Mesenchymal stem cell (in vitro differentiated cells and primary cell): ENCODE measurements around the gene HID1.

ENCODE experiments used
- DNase-seq: peaks from one replicate; pipeline ENCODE4 v3.0.0-alpha.2; 2013
- H2AFZ ChIP-seq: one replicate; pipeline ENCODE4 v1.6.1; 2013; ENCODE audit warnings: low read depth, mild to moderate bottlenecking, control low read depth, inconsistent platforms, low read length, moderate library complexity
- H2AK5ac ChIP-seq: 2 replicates; pipeline ENCODE4 v1.6.1; 2013; ENCODE audit warnings: low read length, moderate library complexity, mild to moderate bottlenecking, inconsistent platforms; ENCODE audit not compliant: severe bottlenecking
- H2BK120ac ChIP-seq: one replicate; pipeline ENCODE4 v1.6.1; 2013; ENCODE audit warnings: low read depth, mild to moderate bottlenecking, inconsistent platforms, low read length, moderate library complexity
- H2BK12ac ChIP-seq, 2 experiments: one replicate each; pipeline ENCODE4 v1.6.1; 2013; ENCODE audit warnings: inconsistent platforms in 2 of 2, low read length in 2 of 2, mild to moderate bottlenecking in 2 of 2, moderate library complexity in 2 of 2, control low read depth in 1 of 2
- H2BK15ac ChIP-seq: one replicate; pipeline ENCODE4 v1.6.1; 2013; ENCODE audit warnings: mild to moderate bottlenecking, low read depth, inconsistent platforms; ENCODE audit not compliant: poor library complexity, severe bottlenecking
- H2BK5ac ChIP-seq: 2 replicates; pipeline ENCODE4 v1.6.1; 2013; ENCODE audit warnings: low read depth, mild to moderate bottlenecking, low read length, control low read depth, inconsistent platforms; ENCODE audit not compliant: poor library complexity, severe bottlenecking
- H3K14ac ChIP-seq, 2 experiments: one replicate each; pipeline ENCODE4 v1.6.1; 2013; ENCODE audit warnings: inconsistent platforms in 2 of 2, low read length in 2 of 2, control low read depth in 1 of 2, mild to moderate bottlenecking in 1 of 2, moderate library complexity in 1 of 2
- H3K18ac ChIP-seq, 2 experiments: one replicate each; pipeline ENCODE4 v1.6.1; 2013; ENCODE audit warnings: inconsistent platforms in 2 of 2, low read length in 2 of 2, control low read depth in 1 of 2, low read depth in 1 of 2, mild to moderate bottlenecking in 1 of 2
- H3K23ac ChIP-seq, 2 experiments: one replicate each; pipeline ENCODE4 v1.6.1; 2013; ENCODE audit warnings: inconsistent platforms in 2 of 2, low read length in 2 of 2, mild to moderate bottlenecking in 2 of 2, moderate library complexity in 2 of 2, control low read depth in 1 of 2
- H3K27ac ChIP-seq: 2 replicates; pipeline ENCODE4 v1.5.1; 2013; ENCODE audit warnings: mild to moderate bottlenecking, moderate library complexity, low read length, control low read depth, inconsistent platforms; ENCODE audit not compliant: poor library complexity, severe bottlenecking
- H3K27me3 ChIP-seq, 2 experiments: 2 replicates each; pipeline versions ENCODE4 v1.6.1 to v1.7.0; 2013; ENCODE audit warnings: low read length in 2 of 2, mild to moderate bottlenecking in 2 of 2, moderate library complexity in 2 of 2, control low read depth in 1 of 2, inconsistent platforms in 1 of 2; ENCODE audit not compliant: control insufficient read depth in 1 of 2, insufficient read depth in 1 of 2
- H3K36me3 ChIP-seq, 2 experiments: 2 replicates each; pipeline versions ENCODE4 v1.6.1 to v1.7.0; 2013; ENCODE audit warnings: low read length in 2 of 2, control low read depth in 1 of 2, inconsistent platforms in 1 of 2, low read depth in 1 of 2, mild to moderate bottlenecking in 1 of 2; ENCODE audit not compliant: insufficient read depth in 2 of 2, control insufficient read depth in 1 of 2
- H3K4ac ChIP-seq, 2 experiments: one replicate each; pipeline ENCODE4 v1.6.1; 2013; ENCODE audit warnings: inconsistent platforms in 2 of 2, low read length in 2 of 2, mild to moderate bottlenecking in 2 of 2, moderate library complexity in 2 of 2, control low read depth in 1 of 2, low read depth in 1 of 2
- H3K4me1 ChIP-seq: 2 replicates; pipeline ENCODE4 v1.6.1; 2013; ENCODE audit warnings: low read depth, low read length, control low read depth; ENCODE audit not compliant: control insufficient read depth, insufficient read depth
- H3K4me2 ChIP-seq: 2 replicates; pipeline ENCODE4 v1.6.1; 2013; ENCODE audit warnings: low read length, mild to moderate bottlenecking, inconsistent platforms; ENCODE audit not compliant: poor library complexity, severe bottlenecking
- H3K4me3 ChIP-seq, 2 experiments: 2 replicates each; pipeline versions ENCODE4 v1.5.1 to v1.7.0; 2013; ENCODE audit warnings: low read length in 2 of 2, mild to moderate bottlenecking in 2 of 2, control low read depth in 1 of 2, low read depth in 1 of 2; ENCODE audit not compliant: insufficient read depth in 1 of 2
- H3K79me1 ChIP-seq: replicated peaks from 2 replicates; pipeline ENCODE4 v1.6.1; 2013; ENCODE audit warnings: mild to moderate bottlenecking, control low read depth, low read length, inconsistent platforms; ENCODE audit not compliant: poor library complexity, severe bottlenecking
- H3K9ac ChIP-seq: 2 replicates; pipeline ENCODE4 v1.7.0; 2013; ENCODE audit warnings: mild to moderate bottlenecking, low read length, moderate library complexity
- H3K9me3 ChIP-seq: 2 replicates; pipeline ENCODE4 v1.7.0; 2013; ENCODE audit warnings: mild to moderate bottlenecking, low read length; ENCODE audit not compliant: control insufficient read depth
- H4K8ac ChIP-seq: one replicate; pipeline ENCODE4 v1.6.1; 2013; ENCODE audit warnings: inconsistent platforms, mild to moderate bottlenecking, low read length, moderate library complexity
- H4K91ac ChIP-seq: one replicate; pipeline ENCODE4 v1.6.1; 2013; ENCODE audit warnings: mild to moderate bottlenecking, low read length, inconsistent platforms
- whole genome bisulfite sequencing: methylation state at CpG from one replicate; pipeline ENCODE4 v1.1.7; 2013; ENCODE audit warnings: mixed read lengths; 5-methylcytosine and 5-hydroxymethylcytosine counted together

The HID1 gene

GRCh38 chr17:74972973-74973328, 392 bp upstream of the HID1 start:
- WGBS, result 28% methylated on average over 13 of the region's 17 CpGs
- no peak overlapping the region for H2BK15ac ChIP-seq
- H3K18ac ChIP-seq, result no peak overlapping the region
- H3K9ac ChIP-seq, result no peak overlapping the region
- peak overlapping the region in 1 of 2 experiments; percentile 61 for H3K4me3 ChIP-seq
- H2AK5ac ChIP-seq, result no peak overlapping the region
- H2BK12ac ChIP-seq, result no peak overlapping the region
- peaks cover 13% of the 10 kb centered on the region for H3K4me1 ChIP-seq
- H2BK5ac ChIP-seq, result no peak overlapping the region
- no peak overlapping the region for H3K4ac ChIP-seq
- no peaks in the 10 kb centered on the region for H3K9me3 ChIP-seq
- no peak overlapping the region for H2AFZ ChIP-seq
- peaks cover 34 to 58% of the 10 kb centered on the region in 2 experiments for H3K27me3 ChIP-seq
- H3K14ac ChIP-seq, result no peak overlapping the region
- H3K23ac ChIP-seq, result no peak overlapping the region
- H2BK120ac ChIP-seq, result no peak overlapping the region
- no peak overlapping the region for H3K27ac ChIP-seq
- DNase-seq, result no peak
- no peaks in the 10 kb centered on the region for H3K36me3 ChIP-seq
- no peak overlapping the region for H4K8ac ChIP-seq
- peak overlapping the region; percentile 86 for H3K4me2 ChIP-seq
- H4K91ac ChIP-seq, result no peak overlapping the region
- H3K79me1 ChIP-seq, result no peaks in the 10 kb centered on the region

GRCh38 chr17:74971842-74972106, 785 bp downstream of the HID1 start:
- Histone ChIP-seq H3K9me3 (no peaks in the 10 kb centered on the region), H2AFZ (no peak overlapping the region), H3K4me3 (no peak overlapping the region), H3K23ac (peak overlapping the region in 1 of 2 experiments; percentile 57), H3K27ac (no peak overlapping the region), H2AK5ac (no peak overlapping the region), H3K79me1 (no peaks in the 10 kb centered on the region), H3K4me2 (peak overlapping the region; percentile 86), H3K14ac (no peak overlapping the region), H3K9ac (no peak overlapping the region), H3K27me3 (peaks cover 33 to 56% of the 10 kb centered on the region in 2 experiments), H4K91ac (no peak overlapping the region), H2BK120ac (no peak overlapping the region), H4K8ac (no peak overlapping the region), H2BK5ac (no peak overlapping the region), H3K4ac (no peak overlapping the region), H3K36me3 (no peaks in the 10 kb centered on the region), H3K4me1 (peaks cover 13% of the 10 kb centered on the region), H2BK12ac (no peak overlapping the region), H2BK15ac (no peak overlapping the region), H3K18ac (no peak overlapping the region)
- no peak for DNase-seq
- 17% methylated on average over 9 of the region's 9 CpGs for WGBS

DNA sequence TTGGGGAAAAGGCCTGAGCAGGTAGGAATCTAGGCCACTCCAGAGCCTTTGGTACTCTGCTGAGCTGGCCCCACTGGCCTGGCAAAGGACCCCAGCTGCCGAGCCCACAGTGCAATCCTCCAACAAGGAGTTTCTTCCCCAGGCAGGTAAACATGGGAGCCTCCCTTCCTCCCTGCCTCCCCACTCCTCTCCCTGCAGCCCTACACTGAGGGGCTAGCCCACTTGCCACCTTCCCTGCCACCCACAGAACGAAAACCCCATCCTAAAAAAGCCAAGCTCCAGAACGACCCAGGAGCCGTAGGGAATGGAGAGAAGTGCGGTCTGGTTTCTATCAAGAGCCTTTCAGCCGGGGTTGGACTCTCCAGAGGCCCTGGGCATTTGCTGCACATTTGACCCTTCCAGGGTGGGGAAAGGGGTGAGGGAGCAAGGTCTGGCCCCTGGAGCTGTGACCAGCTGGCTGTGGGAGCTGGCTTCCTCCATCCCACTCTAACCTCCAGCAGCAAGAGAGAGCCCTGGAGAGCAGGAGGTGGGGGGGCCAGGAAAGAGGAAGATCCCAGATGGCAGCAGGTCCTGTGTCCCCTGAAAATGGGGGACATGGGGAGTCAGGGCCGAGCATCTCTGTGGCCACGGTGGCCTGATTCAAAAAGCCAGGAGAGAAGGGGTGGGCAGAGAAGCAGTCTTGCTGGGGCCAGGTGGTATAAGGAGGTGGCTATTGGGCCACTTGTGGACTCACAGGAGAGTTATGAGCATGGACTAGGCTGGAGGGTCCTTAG, 1.3 kb downstream of the HID1 start:
- no peak overlapping the region for H2BK12ac ChIP-seq
- H3K79me1 ChIP-seq, result no peaks in the 10 kb centered on the region
- no peak overlapping the region for H2BK120ac ChIP-seq
- no peak overlapping the region for H3K18ac ChIP-seq
- H4K8ac ChIP-seq, result no peak overlapping the region
- H2AFZ ChIP-seq, result no peak overlapping the region
- H3K4me2 ChIP-seq, result no peak overlapping the region
- H3K27me3 ChIP-seq, result peaks cover 33 to 56% of the 10 kb centered on the region in 2 experiments
- peak overlapping the region in 1 of 2 experiments; percentile 57 for H3K23ac ChIP-seq
- H3K36me3 ChIP-seq, result no peaks in the 10 kb centered on the region
- H2BK15ac ChIP-seq, result peak overlapping the region; percentile 49
- no peak overlapping the region for H3K4ac ChIP-seq
- H3K9ac ChIP-seq, result no peak overlapping the region
- no peak overlapping the region for H4K91ac ChIP-seq
- no peak overlapping the region for H3K27ac ChIP-seq
- no peaks in the 10 kb centered on the region for H3K9me3 ChIP-seq
- no peak overlapping the region for H2AK5ac ChIP-seq
- no peak overlapping the region for H3K14ac ChIP-seq
- H3K4me3 ChIP-seq, result no peak overlapping the region
- no peak for DNase-seq
- 65% methylated on average over 8 of the region's 8 CpGs for WGBS
- no peak overlapping the region for H2BK5ac ChIP-seq
- peaks cover 13% of the 10 kb centered on the region for H3K4me1 ChIP-seq

DNA sequence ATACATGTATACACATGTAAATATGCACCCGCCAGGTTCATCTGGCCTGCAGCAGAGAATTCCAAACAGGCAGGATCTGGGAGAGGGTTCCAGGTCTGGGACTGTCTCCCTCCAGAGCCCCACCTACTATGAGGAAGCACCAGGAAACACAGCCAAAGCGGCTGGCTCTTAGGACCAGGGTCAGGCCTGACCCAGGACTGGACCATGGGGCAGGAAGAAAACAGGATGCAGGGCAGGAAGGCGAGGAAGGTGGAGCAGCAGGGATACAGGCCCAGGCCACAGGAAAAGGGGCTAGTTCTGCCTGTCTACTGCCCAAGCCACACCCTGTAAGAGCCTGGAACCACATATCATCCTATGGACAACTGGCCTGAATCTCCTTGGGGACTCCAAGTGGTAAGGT, 2.2 kb downstream of the HID1 start:
- Histone ChIP-seq H2BK12ac (no peak overlapping the region), H3K36me3 (no peaks in the 10 kb centered on the region), H3K4me2 (no peak overlapping the region), H3K18ac (no peak overlapping the region), H3K9me3 (no peaks in the 10 kb centered on the region), H3K4ac (no peak overlapping the region), H3K79me1 (no peaks in the 10 kb centered on the region), H3K23ac (no peak overlapping the region), H2BK15ac (no peak overlapping the region), H3K27ac (no peak overlapping the region), H3K14ac (no peak overlapping the region), H3K9ac (no peak overlapping the region), H2AK5ac (no peak overlapping the region), H4K8ac (no peak overlapping the region), H2BK5ac (no peak overlapping the region), H4K91ac (no peak overlapping the region), H3K4me3 (no peak overlapping the region), H3K27me3 (peaks cover 33 to 51% of the 10 kb centered on the region in 2 experiments), H2AFZ (no peak overlapping the region), H2BK120ac (no peak overlapping the region), H3K4me1 (peaks cover 13% of the 10 kb centered on the region)
- DNase-seq, result no peak
- WGBS, result 84% methylated on average over 3 of the region's 3 CpGs
